BE2C (cell line): ENCODE measurements around the gene OXCT2.
A peak's percentile ranks its signal among the peaks of the same experiment; 100 is the strongest.

Experiments used
- DNase-seq: peaks from one replicate; pipeline ENCODE4 v3.0.0-alpha.2; 2020
- H3K27me3 ChIP-seq: fragments of 250-450 bp; sonication (Bioruptor Pico); 2 replicates; pipeline ENCODE4 v1.5.1; 2020; ENCODE audit warnings: mild to moderate bottlenecking
- H3K36me3 ChIP-seq: fragments of 250-450 bp; sonication (Bioruptor Pico); 2 replicates; pipeline ENCODE4 v1.5.1; 2020; ENCODE audit warnings: mild to moderate bottlenecking
- H3K4me1 ChIP-seq: fragments of 250-450 bp; sonication (Bioruptor Pico); 2 replicates; pipeline ENCODE4 v1.5.1; 2020
- H3K4me3 ChIP-seq: 2 replicates; pipeline ENCODE4 v1.5.1; 2011; ENCODE audit warnings: low read depth, low read length
- H3K9me3 ChIP-seq: fragments of 250-450 bp; sonication (Bioruptor Pico); 2 replicates; pipeline ENCODE4 v1.5.1; 2020
- CTCF ChIP-seq: IDR thresholded peaks from 2 replicates; pipeline ENCODE4 v1.5.1; 2012; ENCODE audit warnings: mild to moderate bottlenecking, low read depth, low read length

The OXCT2 gene

GRCh38 chr1:39808784-39809517, 37.8 kb upstream of the OXCT2 start:
- no peaks in the 10 kb centered on the region for H3K9me3 ChIP-seq
- TF ChIP-seq CTCF, result no peak

GRCh38 chr1:39805385-39805784, 34.2 kb upstream of the OXCT2 start:
- Histone ChIP-seq H3K4me3 (no peak overlapping the region), H3K4me1 (no peaks in the 10 kb centered on the region), H3K9me3 (no peaks in the 10 kb centered on the region), H3K36me3 (no peaks in the 10 kb centered on the region), H3K27me3 (no peaks in the 10 kb centered on the region)
- DNase-seq, result no peak
- no peak for TF ChIP-seq CTCF

More at GRCh38 chr1:39808784-39809517, 37.8 kb upstream of the OXCT2 start:
- no peak for DNase-seq
- H3K4me3 ChIP-seq, result no peak overlapping the region
- no peaks in the 10 kb centered on the region for H3K27me3 ChIP-seq
- no peaks in the 10 kb centered on the region for H3K4me1 ChIP-seq
- no peaks in the 10 kb centered on the region for H3K36me3 ChIP-seq

GRCh38 chr1:39802496-39803260, 31.5 kb upstream of the OXCT2 start:
- H3K9me3 ChIP-seq, result no peaks in the 10 kb centered on the region
- no peaks in the 10 kb centered on the region for H3K36me3 ChIP-seq
- TF ChIP-seq CTCF, result no peak
- no peaks in the 10 kb centered on the region; the same call in 1 of the 2 replicates for H3K4me1 ChIP-seq
- no peaks in the 10 kb centered on the region for H3K27me3 ChIP-seq
- DNase-seq, result no peak
- H3K4me3 ChIP-seq, result no peak overlapping the region

GRCh38 chr1:39800471-39800835, 29.3 kb upstream of the OXCT2 start:
- TF ChIP-seq CTCF, result no peak
- H3K4me1 ChIP-seq, result no peaks in the 10 kb centered on the region; the same call in 1 of the 2 replicates
- H3K27me3 ChIP-seq, result no peaks in the 10 kb centered on the region
- no peaks in the 10 kb centered on the region for H3K36me3 ChIP-seq
- no peak overlapping the region for H3K4me3 ChIP-seq
- H3K9me3 ChIP-seq, result no peaks in the 10 kb centered on the region
- no peak for DNase-seq

- DNase-seq, result peak; percentile 67
- Histone ChIP-seq H3K9me3 (no peaks in the 10 kb centered on the region), H3K4me3 (peak overlapping the region; percentile 26), H3K4me1 (no peaks in the 10 kb centered on the region; the same call in 1 of the 2 replicates), H3K27me3 (no peaks in the 10 kb centered on the region), H3K36me3 (no peaks in the 10 kb centered on the region)
- TF ChIP-seq CTCF, result peak; percentile 60
Observed at GRCh38 chr1:39799770-39800470, 28.8 kb upstream of the OXCT2 start.
